H1 (cell line): Measurements from ENCODE around the gene STK31. TPM values are rescaled to one million over a fixed set of nuclear protein-coding genes. Genes with fewer than 3 reads are reported as not detected.

Experiments used
- RAD21 ChIP-seq, 2 experiments: IDR thresholded peaks in 1 of 2; conservative IDR thresholded peaks in 1 of 2; 2 replicates each; pipeline ENCODE4 v1.6.1; 2011; ENCODE audit warnings: low read depth in 2 of 2, low read length in 2 of 2, improper control_type of control experiment in 1 of 2, inconsistent platforms in 1 of 2, mild to moderate bottlenecking in 1 of 2, moderate library complexity in 1 of 2
- TCF12 ChIP-seq: IDR thresholded peaks from 2 replicates; pipeline ENCODE4 v1.6.1; 2011; ENCODE audit warnings: low read depth, mild to moderate bottlenecking, low read length
- polyA plus RNA-seq, 7 experiments: library from polyadenylated mRNA; depleted of rRNA in 3 of 7; stranded (reverse) in 5 of 7; unstranded in 2 of 7; fragments of >200 nt in 5 of 7; fragments of 200-250 nt in 2 of 7; gene quantifications; 1 replicate in 5 of 7; 2 replicates in 1 of 7; 4 replicates in 1 of 7; pipeline versions ENCODE4 v1.2.1 to v1.2.3, GENCODE V29; 2011 to 2013; ENCODE audit warnings: missing spikeins in 2 of 7, mixed read lengths in 2 of 7
- total RNA-seq: library from RNA; stranded (reverse); fragmentation: NEBNext Ultra II Directional; extraction: Animal tissue kit (Norgen Biotek cat#: 25700); gene quantifications from 2 replicates; pipeline ENCODE4 v1.2.1, GENCODE V29; 2021

STK31 gene
- total and polyA plus RNA-seq, 2 of the 8 experiments (the other 6 are each of a cell fraction or from before 2014, with no cell fraction given) = 0.15 to 0.32 TPM

DNA sequence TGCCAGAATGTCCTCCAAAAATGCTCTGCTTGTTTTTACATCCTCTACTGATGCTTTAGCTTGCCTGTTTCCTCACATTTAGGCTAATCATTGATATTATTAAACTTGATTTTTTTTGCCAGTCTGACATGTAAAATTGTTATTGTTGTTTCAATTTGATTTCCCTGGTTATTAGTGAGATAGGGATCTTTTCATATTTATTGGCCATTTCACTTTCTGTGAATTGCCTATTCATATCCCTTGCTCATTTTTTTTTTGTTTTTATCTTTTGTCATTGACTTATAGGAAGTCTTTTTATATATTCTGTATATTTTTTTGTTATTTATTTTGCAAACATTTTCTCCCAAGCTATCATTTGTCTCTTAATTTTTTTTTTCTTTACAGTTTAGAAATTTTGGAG lies 16.8 kb upstream of the STK31 start (continued):
- TF ChIP-seq RAD21 (IDR thresholded peaks at IDR 0.05 in 1 of 2, conservative IDR thresholded peaks at IDR 0.05 in 1 of 2; ENCODE audit: low read depth in 2 of 2, low read length in 2 of 2) (no peak), TCF12 (no peak)
